ENCODE results near the gene KIDINS220.

DNA sequence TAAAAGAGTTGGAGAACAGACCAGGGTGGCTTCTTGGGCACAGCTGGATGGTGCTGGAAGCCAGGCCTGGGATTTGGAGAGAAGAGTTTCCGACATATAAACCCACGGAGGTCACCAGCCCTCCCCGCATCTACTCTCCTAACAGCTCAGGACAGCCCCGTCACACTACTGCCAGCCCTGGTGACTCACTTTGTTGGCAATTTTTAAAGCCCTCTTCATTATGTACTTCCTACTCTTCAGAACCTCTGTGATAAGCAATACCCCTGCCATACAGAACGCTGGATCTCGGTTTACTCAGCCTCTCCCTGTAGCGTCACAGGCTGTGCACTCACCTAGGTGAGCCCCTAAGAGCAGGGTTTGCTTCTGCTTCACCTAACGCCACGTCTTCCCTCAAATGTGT is 107.5 kb downstream of the KIDINS220 start:
- no peak for TF ChIP-seq EZH2 (IDR thresholded peaks at IDR 0.05; ENCODE audit: low read length, missing control alignments)
- TF ChIP-seq, protein P1, sequence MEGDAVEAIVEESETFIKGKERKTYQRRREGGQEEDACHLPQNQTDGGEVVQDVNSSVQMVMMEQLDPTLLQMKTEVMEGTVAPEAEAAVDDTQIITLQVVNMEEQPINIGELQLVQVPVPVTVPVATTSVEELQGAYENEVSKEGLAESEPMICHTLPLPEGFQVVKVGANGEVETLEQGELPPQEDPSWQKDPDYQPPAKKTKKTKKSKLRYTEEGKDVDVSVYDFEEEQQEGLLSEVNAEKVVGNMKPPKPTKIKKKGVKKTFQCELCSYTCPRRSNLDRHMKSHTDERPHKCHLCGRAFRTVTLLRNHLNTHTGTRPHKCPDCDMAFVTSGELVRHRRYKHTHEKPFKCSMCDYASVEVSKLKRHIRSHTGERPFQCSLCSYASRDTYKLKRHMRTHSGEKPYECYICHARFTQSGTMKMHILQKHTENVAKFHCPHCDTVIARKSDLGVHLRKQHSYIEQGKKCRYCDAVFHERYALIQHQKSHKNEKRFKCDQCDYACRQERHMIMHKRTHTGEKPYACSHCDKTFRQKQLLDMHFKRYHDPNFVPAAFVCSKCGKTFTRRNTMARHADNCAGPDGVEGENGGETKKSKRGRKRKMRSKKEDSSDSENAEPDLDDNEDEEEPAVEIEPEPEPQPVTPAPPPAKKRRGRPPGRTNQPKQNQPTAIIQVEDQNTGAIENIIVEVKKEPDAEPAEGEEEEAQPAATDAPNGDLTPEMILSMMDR (conservative IDR thresholded peaks at IDR 0.05 in 1 of 2, IDR thresholded peaks at IDR 0.05 in 1 of 2; ENCODE audit: low read depth in 1 of 2, low read length in 2 of 2): no peak
